Type B pancreatic cell (in vitro differentiated cells): ENCODE data around the gene CDC42BPG. TPM values are rescaled to one million over a fixed set of nuclear protein-coding genes. Genes with fewer than 3 reads are reported as not detected.

Experiments used
- DNase-seq: peaks from one replicate; pipeline ENCODE4 v3.0.0; 2021; ENCODE audit warnings: mixed read lengths; ENCODE audit not compliant: unreplicated experiment; ENCODE audit errors: extremely low spot score
- H3K27ac Mint-ChIP-seq: 2 replicates; pipeline ENCODE4 v1.8.0; 2021; ENCODE audit warnings: mild to moderate bottlenecking, mixed read lengths
- H3K27me3 Mint-ChIP-seq: 2 replicates; pipeline ENCODE4 v1.8.0; 2021; ENCODE audit warnings: mixed read lengths
- H3K36me3 Mint-ChIP-seq: 2 replicates; pipeline ENCODE4 v1.8.0; 2021; ENCODE audit warnings: mixed read lengths
- H3K4me1 Mint-ChIP-seq: one replicate; pipeline ENCODE4 v1.8.0; 2021; ENCODE audit warnings: mixed read lengths; ENCODE audit not compliant: unreplicated experiment
- H3K4me3 Mint-ChIP-seq: 2 replicates; pipeline ENCODE4 v1.8.0; 2021; ENCODE audit warnings: mild to moderate bottlenecking, mixed read lengths
- H3K9me3 Mint-ChIP-seq: 2 replicates; pipeline ENCODE4 v1.8.0; 2021; ENCODE audit warnings: mixed read lengths
- CTCF ChIP-seq: fragments of 200-600 bp; sonication (generic); conservative IDR thresholded peaks from 2 replicates; pipeline ENCODE4 v1.5.0; 2021; ENCODE audit warnings: antibody characterized with exemption, mild to moderate bottlenecking
- long read RNA-seq: library from polyadenylated mRNA; unstranded; transcript quantifications from one replicate; pipeline ENCODE4 v2.0.0, GENCODE V29; 2020
- total RNA-seq: library from RNA; stranded (reverse); gene quantifications from 2 replicates; pipeline ENCODE4 v1.2.1, GENCODE V29; 2021; ENCODE audit warnings: low replicate concordance

CDC42BPG gene, protein sequence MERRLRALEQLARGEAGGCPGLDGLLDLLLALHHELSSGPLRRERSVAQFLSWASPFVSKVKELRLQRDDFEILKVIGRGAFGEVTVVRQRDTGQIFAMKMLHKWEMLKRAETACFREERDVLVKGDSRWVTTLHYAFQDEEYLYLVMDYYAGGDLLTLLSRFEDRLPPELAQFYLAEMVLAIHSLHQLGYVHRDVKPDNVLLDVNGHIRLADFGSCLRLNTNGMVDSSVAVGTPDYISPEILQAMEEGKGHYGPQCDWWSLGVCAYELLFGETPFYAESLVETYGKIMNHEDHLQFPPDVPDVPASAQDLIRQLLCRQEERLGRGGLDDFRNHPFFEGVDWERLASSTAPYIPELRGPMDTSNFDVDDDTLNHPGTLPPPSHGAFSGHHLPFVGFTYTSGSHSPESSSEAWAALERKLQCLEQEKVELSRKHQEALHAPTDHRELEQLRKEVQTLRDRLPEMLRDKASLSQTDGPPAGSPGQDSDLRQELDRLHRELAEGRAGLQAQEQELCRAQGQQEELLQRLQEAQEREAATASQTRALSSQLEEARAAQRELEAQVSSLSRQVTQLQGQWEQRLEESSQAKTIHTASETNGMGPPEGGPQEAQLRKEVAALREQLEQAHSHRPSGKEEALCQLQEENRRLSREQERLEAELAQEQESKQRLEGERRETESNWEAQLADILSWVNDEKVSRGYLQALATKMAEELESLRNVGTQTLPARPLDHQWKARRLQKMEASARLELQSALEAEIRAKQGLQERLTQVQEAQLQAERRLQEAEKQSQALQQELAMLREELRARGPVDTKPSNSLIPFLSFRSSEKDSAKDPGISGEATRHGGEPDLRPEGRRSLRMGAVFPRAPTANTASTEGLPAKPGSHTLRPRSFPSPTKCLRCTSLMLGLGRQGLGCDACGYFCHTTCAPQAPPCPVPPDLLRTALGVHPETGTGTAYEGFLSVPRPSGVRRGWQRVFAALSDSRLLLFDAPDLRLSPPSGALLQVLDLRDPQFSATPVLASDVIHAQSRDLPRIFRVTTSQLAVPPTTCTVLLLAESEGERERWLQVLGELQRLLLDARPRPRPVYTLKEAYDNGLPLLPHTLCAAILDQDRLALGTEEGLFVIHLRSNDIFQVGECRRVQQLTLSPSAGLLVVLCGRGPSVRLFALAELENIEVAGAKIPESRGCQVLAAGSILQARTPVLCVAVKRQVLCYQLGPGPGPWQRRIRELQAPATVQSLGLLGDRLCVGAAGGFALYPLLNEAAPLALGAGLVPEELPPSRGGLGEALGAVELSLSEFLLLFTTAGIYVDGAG (N-terminal part only)
- total RNA-seq: 20.1 and 47.7 TPM in 2 replicates
- long read RNA-seq, partial matches to known transcripts: 1 of 1 reads
- long read RNA-seq, other reads (novel, unspliced or antisense): 0 of 1 reads

GRCh38 chr11:64844330-64845128 is at the start of gene CDC42BPG:
Gene CDC42BPG (minus strand): TSS chr11:64844653. CDS start chr11:64844569, 84 bp downstream.
- Mint-ChIP-seq H3K27me3 (peaks cover 12% of the 10 kb centered on the region), H3K27ac (peak within 1 kb of the TSS; percentile 97), H3K36me3 (no peaks in the 10 kb centered on the region), H3K4me3 (peak within 1 kb of the TSS; percentile 100), H3K9me3 (no peaks in the 10 kb centered on the region), H3K4me1 (peaks cover 3% of the 10 kb centered on the region)
- TF ChIP-seq CTCF: peak; percentile 72
- DNase-seq: no peak

- TF ChIP-seq CTCF: peak; percentile 27
- H3K4me1 Mint-ChIP-seq: peaks cover 8% of the 10 kb centered on the region
- DNase-seq: no peak
- no peaks in the 10 kb centered on the region for H3K27me3 Mint-ChIP-seq
- H3K4me3 Mint-ChIP-seq: peak overlapping the region; percentile 49
- no peak overlapping the region for H3K27ac Mint-ChIP-seq
- H3K9me3 Mint-ChIP-seq: no peaks in the 10 kb centered on the region
- H3K36me3 Mint-ChIP-seq: no peaks in the 10 kb centered on the region
Observed at GRCh38 chr11:64893194-64894069, 49.0 kb upstream of the CDC42BPG start.

DNA sequence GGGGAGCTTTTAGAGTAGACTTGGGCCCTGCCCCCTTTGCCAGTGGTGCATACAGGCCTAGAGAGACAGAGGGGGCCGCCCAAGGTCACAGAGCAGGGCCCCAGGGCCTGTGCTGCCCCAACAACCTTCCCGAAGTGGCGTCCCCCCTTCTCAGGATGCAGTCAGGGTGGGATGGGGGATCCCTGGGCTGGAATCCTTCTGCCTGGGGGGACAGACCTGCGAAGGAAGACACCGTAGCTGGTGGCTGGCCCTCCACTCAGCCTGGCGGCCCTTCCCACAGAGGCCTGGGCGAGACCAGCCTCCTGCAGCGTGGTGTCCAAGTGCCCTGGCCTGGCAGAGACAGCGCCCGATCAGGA is 48.4 kb upstream of the CDC42BPG start:
- TF ChIP-seq CTCF: no peak
- Mint-ChIP-seq H3K4me1 (peaks cover 12% of the 10 kb centered on the region), H3K27me3 (no peaks in the 10 kb centered on the region), H3K27ac (no peak overlapping the region), H3K9me3 (no peaks in the 10 kb centered on the region), H3K4me3 (peak overlapping the region; percentile 49), H3K36me3 (no peaks in the 10 kb centered on the region)
- DNase-seq: no peak

- Mint-ChIP-seq H3K36me3 (no peaks in the 10 kb centered on the region), H3K4me3 (peak overlapping the region; percentile 80), H3K27me3 (no peaks in the 10 kb centered on the region), H3K9me3 (no peaks in the 10 kb centered on the region), H3K27ac (peak overlapping the region; percentile 89), H3K4me1 (peaks cover 14% of the 10 kb centered on the region)
- TF ChIP-seq CTCF: no peak
- no peak for DNase-seq
Observed at GRCh38 chr11:64892411-64892831, 48.0 kb upstream of the CDC42BPG start.
